NCI-H1436 (cell line): ENCODE results near the gene FSIP1.
A peak's percentile ranks its signal among the peaks of the same experiment; 100 is the strongest.

Source experiments
- DNase-seq: peaks from one replicate; lab custom pipeline; 2025; lab: John Stamatoyannopoulos, UW

The FSIP1 gene

GRCh38 chr15:39582286-39582976 is 200.2 kb downstream of the FSIP1 start:
- DNase-seq = no peak

GRCh38 chr15:39581793-39582285 is 200.8 kb downstream of the FSIP1 start:
- no peak for DNase-seq

- no peak for DNase-seq
These were observed 201.3 kb downstream of the FSIP1 start for GRCh38 chr15:39581242-39581792.

- no peak for DNase-seq
These were observed 202.0 kb downstream of the FSIP1 start, which contains the start of gene THBS1 for GRCh38 chr15:39580485-39581241. Gene THBS1 (plus strand): TSS chr15:39581079. CDS start chr15:39581858, 779 bp downstream.

- DNase-seq = peak; percentile 71
These were observed 202.5 kb downstream of the FSIP1 start for GRCh38 chr15:39580117-39580484.

GRCh38 chr15:39579487-39580116 is 203.0 kb downstream of the FSIP1 start:
- DNase-seq = no peak

- no peak for DNase-seq
These were observed 203.7 kb downstream of the FSIP1 start for GRCh38 chr15:39578851-39579486.

GRCh38 chr15:39575180-39575579 is 207.5 kb downstream of the FSIP1 start:
- no peak for DNase-seq

- no peak for DNase-seq
These were observed 208.2 kb downstream of the FSIP1 start for GRCh38 chr15:39574427-39574826.

- DNase-seq = no peak
These were observed 208.8 kb downstream of the FSIP1 start for GRCh38 chr15:39573844-39574243.

- no peak for DNase-seq
These were observed 209.4 kb downstream of the FSIP1 start for GRCh38 chr15:39573287-39573686.

GRCh38 chr15:39565851-39566250 is 216.8 kb downstream of the FSIP1 start:
- no peak for DNase-seq

- no peak for DNase-seq
These were observed 217.5 kb downstream of the FSIP1 start for GRCh38 chr15:39564972-39565665.

GRCh38 chr15:39558421-39558820 is 224.2 kb downstream of the FSIP1 start:
- DNase-seq = no peak

- no peak for DNase-seq
These were observed 226.2 kb downstream of the FSIP1 start for GRCh38 chr15:39556461-39556860.

GRCh38 chr15:39555885-39556284 is 226.8 kb downstream of the FSIP1 start:
- no peak for DNase-seq

GRCh38 chr15:39554746-39555387 is 227.8 kb downstream of the FSIP1 start:
- no peak for DNase-seq

- peak; percentile 50 for DNase-seq
These were observed 228.5 kb downstream of the FSIP1 start for GRCh38 chr15:39553947-39554693.

- no peak for DNase-seq
These were observed 230.1 kb downstream of the FSIP1 start for GRCh38 chr15:39552556-39552955.

- no peak for DNase-seq
These were observed 231.2 kb downstream of the FSIP1 start for GRCh38 chr15:39551476-39551875.
